ENCODE data around the gene ADM.

The ADM gene

GRCh38 chr11:10356161-10356560 is 51.3 kb downstream of the ADM start:
- DNase-seq (ENCODE audit: low read depth, low spot score) = no peak
- no peak overlapping the region for H3K27ac ChIP-seq

Data from epithelial cell of prostate (primary cell).